ENCODE results near the gene IL20.

IL20 gene

DNA sequence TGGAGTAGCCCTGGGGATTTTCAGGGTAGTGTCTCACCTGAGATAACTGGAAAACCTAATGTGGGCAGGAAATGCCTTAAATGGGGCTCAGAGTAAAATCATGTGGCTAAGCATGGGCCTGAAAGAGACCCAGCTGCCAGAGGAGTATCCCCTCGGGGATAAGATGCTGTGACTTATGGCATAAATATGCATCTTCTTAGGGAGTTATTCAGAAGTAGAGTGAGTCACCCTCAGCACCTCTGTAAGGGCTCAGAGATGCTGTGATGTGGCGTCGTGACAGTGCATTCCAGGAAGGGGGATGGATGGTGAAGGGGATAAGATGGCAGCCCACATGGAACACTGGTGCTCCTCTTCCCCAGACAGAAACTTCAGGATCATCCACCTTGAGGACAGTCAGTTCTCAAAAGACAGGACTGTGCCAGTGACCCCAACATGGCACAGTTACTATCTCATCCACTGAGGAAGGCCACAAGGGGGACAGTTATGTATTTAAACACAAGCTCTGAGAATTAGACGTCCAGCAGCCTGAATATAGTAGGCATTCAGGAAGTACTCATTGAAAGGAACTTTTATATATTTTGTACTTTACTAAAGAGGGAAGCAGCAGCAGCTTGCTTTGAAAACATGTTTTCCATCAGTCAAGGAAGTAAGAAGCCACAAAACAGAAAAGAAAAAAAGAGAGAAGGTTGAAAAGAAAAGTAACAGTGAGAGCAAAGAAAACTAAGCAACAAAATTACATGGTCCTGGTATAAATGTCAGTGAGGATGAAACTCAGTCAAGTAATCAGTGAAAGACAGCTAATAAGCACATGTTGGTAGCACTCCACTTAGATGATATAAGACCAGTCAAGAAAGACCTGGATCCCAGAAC lies 40.1 kb downstream of the IL20 start:
- no peak for DNase-seq

DNA sequence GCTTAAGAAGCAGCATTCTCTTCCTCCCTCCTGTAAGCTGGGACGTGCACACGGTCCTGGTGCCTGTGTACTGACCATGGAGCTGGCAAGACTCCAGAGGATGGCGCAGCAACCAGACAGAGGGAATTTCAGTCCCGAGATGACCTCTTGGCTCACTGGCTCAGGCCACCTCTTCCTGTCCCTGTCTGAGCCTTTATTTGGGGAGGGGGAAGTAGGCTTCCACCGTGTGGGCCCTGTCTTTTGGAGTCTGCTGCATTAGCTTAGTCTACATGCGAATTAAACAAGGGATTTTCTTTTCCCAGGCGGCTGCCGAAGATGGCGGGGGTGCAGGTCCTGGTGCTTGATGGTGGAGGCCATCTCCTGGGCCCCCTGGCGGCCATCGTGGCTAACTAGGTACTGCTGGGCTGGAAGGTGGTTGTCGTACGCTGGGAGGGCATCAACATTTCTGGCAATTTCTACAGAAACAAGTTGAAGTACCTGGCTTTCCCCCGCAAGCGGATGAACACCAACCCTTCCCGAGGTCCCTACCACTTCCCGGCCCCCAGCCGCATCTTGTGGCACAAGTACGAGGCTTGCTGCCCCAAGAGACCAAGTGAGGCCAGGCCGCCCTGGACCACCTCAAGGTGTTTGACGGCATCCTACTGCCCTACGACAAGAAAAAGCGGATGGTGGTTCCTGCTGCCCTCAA lies 42.0 kb downstream of the IL20 start:
- no peak for DNase-seq

DNA sequence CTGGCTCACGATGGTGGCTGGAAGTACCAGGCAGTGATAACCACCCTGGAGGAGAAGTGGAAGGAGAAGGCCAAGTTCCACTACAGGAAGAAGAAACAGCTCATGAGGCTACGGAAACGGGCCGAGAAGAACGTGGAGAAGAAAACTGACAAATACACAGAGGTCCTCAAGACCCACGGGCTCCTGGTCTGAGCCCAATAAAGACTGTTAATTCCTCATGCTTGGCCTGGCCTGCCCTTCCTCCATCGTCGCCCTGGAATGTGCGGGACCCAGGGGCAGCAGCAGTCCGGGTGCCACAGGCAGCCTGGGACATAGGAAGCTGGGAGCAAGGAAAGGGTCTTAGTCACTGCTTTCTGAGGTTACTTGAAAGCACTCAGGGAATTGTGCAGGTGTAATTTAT lies 42.6 kb downstream of the IL20 start:
- no peak for DNase-seq

DNA sequence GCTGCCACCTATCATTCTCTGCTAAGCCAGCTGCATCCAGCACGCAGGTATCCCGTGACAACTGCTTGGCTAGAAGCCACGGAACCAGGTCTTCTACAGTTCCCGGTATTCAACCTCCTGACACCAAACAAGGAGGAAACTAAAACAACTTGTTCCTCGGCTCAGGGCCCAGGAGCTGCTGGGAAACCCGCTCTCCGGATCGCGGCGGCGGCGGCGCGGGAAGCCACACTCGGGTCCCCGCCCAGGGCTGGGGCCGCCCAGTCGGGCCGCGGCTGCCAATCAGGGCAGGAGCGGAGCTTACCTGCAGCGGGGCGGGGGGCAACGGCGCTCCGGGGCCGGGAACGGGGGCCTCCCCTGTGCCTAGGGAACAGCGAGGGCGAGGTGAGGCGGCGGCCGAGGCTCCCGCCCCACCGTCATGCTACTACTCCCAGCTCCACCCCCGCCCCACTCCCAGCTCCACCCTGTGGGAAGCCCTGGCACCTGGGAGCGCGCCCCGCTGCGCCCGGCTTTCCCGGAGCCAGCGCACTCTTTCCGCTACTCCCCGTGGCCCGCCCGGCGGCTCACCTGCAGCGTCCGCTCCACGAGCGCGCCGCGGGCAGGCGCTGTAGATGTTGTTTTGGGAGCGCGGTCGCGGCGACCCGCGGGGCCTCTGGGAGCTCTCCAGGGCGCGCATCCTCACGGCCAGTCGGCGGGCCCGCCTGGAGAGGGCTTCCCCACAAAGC lies 43.9 kb downstream of the IL20 start:
- DNase-seq = no peak

DNA sequence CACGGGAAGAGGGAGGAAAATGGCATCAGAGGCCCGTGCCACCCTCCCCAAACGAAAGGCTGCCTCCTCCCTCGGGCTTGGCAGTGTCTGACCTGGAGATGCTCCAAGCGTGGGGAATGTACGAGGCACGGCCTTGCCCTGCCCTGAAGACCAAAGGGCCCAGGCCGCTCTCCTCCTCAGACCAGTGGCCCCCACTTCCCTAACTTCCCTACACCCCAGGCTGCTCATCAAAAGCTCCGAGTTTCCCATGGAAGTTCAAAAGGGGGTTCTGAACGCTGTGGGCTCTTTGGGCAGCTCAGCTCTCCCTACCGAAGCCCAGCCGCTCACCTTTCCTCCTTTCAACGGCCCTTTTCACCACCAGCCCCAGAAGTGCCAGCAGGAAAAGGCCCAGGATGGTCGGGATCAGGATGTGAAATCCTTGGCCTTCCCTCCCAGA lies 44.5 kb downstream of the IL20 start:
- DNase-seq = no peak

DNA sequence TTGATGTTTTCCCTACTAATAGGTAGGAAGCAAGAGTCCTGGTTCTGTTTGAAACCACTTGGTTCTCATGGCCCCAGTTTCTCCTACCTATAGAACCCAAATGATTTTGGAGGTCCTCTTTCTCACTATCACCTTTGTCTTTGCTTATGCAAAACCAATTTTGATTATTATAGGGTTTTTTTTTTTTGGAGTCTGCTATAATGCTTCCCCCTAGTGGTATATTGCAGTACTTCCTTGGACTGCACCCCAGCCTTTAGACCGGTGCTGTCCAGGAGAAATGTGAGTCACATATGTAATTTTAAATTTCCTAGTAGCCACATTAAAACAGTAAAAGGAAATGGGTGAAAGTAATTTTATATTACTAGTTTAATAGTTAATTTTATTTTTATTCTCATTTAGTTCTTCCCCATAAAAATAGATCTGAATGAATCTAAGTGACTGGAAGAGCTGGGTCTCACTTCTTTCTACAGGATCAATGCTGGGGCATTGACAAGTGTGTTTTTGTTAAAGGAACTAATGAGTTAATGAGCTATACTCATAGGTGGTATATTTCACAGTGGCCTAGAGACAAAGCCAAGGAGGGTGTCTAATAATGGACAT lies 45.7 kb downstream of the IL20 start:
- peak in 1 of 2 donors; percentile 30 for DNase-seq

DNA sequence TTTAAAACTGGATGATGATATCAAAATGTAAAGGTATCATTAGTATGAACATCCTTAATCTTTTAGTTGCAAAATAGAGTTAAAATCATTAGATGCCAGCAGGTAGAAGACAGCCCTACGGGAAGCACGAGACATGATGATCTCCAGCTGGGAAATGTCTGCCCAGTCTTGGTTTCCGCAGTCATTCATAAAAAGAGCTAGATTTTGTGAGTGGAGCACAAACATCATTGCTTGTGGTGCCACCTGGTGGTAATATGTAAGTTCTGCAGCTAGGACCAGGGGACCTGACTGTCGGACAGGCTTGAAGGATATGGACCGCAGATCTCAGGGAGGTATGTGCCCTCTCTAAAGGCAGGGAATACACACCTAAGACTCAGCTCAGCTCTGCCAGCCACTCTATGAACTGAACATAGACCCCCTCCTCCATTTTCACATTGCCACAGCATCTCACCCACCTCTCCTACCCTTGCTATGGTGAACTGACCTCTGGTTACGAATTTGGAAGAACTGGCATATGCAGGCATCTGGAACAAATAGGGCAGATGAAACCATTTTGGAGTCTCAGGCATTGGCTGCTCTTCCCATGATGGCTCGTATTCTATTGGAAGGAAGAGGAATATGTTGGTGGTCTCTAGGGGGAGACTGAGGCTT lies 47.1 kb downstream of the IL20 start:
- DNase-seq = peak; percentile 50 to 62

DNA sequence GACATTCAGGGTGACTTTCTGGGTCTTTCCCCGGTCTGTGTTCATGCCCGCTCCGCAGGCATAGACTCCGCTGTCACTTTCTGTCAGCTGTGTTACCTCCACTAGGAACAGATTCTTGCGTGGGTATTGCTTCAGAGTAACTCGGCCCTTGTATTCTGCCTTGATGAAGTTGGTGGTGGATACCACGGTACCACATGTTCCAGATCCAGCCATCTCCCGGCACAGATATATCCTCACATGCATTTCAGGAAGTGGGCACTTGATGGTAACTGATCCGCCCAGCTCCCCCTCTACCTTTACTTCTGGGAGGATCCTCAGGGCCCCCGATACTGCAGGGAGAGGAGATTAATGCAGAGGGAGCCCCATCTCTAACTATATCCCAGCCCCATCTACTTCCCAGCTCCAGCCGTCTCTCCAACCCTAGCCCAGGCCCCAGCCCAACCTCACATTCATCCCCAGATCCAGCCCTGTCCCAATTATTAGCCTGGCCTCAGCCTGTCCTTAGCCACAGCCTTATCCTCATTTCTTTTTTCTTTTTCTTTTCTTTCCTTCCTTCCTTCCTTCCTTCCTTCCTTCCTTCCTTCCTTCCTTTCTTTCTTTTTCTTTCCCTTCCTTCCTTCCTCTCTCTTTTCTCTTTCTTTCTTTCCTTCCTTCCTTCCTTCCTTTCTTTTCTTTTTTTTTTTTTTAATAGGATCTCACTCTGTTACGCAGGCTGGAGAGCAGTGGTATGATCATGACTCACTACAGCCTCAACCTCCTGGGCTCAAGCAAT lies 48.5 kb downstream of the IL20 start:
- DNase-seq = no peak

DNA sequence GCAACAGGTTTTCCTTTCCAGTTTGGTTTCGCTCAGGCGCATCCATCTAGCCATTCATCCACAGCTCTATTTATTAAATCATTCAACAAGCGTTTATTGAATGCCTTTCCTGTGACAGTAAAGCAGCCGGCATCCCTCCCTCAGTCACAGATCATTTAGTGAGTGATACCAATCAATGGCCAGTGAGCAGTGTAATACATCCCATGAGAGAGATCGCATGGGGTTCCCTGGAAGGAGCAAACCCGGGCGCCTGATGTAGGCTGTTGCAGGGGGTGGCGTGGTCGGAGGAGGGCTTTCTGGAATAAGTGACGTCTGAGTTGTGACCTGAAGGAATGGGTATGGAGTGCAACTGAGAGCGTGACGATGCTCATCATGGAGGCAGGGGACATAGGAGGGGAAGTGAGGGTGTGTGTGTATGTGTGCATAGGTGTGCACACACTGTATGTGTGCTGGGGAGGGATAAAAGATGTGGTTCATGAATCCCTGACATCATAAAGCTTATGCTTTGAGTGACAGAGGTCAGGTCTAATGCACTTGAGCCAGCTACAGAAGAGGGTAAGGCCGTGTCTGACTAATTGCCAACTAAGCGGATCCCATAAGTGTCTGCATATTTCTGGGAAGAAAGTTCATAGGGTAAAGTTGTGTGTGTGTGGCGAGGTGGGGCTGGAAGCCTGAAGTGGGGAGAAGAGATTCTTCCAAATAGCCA lies 49.8 kb downstream of the IL20 start:
- DNase-seq = no peak

DNA sequence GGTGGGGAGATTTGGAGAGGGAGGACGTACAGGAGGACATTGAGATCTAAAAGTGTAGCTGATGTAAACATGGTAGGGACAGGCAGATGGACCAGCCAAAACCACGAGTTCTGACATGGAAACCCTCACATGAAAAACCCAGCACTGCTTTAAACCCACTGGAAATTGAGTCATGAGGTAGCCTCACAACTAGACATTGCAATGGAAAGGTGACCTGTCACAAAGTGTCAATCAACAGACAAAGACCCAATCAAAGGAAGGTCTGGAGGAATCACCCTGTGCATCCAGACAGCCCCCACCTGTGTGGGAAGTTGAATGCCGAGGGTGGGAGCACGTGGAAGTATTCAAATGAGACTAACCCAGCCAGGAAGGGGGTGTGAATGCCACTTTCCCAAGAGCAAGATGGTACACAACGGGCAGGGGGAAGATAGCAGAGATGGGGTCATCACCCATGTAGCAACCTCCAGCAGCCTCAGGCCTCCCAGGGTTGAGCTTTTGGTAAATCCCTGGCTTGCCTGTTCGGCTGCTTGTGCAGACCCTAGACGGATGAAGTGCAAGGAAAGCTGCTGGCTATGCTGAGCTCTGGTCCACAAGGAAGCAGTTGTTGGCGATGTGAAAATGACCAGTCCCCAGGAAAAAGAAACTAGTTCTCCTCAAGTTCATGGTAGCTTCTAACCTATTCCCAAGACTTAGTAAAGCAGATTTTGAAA lies 50.7 kb downstream of the IL20 start:
- DNase-seq = no peak

DNA sequence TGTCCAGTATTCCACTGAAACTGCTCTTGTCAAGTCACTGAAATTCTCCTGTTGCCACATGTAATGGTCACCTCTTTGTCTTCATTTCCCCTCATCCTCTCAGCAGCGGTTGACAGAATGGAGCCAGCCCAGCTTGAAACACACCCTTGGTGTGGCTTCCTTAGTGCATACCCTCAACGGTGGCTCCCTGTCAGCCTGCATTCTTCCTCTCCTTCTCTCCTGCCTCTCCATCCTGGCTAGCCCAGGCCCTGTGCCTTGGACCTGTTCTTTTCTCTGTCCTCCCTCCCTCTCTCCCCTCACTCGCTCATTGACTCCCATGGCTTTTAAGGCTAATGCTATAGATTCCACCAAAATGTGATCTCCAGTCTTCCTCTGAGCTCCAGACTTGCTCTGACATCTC lies 52.7 kb downstream of the IL20 start:
- DNase-seq = no peak
